ENCODE results near the gene NT5DC4.
A peak's percentile ranks its signal among the peaks of the same experiment; 100 is the strongest.

NT5DC4 gene

DNA sequence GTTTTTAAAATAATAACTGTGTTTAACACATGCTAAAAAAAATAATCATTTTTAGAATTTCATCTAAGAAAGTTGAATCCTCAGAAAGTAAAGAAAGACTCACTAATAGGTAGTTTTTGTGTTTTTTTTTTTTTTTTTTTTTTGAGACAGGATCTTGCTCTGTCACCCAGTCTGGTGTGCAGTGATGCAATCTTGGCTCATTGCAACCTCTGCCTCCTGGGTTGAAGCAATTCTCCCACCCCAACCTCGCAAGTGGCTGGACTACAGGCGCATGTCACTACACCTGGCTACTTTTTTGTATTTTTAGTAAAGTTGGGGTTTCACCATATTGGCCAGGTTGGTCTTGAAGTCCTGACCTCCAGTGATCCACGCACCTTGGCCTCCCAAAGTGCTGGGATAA is 36.4 kb downstream of the NT5DC4 start:
- no peak for DNase-seq

DNA sequence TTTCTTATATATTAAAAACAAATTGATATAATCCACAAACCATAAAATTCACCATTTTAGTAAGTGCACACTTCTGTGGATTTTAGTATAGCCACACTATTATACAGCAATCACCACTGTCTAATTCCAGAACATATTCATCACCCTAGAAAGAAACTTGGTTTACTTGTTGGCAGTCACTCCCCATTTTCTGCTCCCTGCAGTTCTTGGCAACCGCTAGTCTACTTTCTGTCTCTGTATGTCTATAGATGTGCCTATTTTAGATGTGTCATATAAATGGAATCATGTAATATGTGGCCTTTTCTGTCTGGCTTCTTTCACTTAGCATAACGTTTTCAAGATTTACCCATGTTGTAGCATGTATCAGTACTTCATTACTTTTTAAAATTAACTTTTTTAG is 37.9 kb downstream of the NT5DC4 start:
- no peak for DNase-seq

DNA sequence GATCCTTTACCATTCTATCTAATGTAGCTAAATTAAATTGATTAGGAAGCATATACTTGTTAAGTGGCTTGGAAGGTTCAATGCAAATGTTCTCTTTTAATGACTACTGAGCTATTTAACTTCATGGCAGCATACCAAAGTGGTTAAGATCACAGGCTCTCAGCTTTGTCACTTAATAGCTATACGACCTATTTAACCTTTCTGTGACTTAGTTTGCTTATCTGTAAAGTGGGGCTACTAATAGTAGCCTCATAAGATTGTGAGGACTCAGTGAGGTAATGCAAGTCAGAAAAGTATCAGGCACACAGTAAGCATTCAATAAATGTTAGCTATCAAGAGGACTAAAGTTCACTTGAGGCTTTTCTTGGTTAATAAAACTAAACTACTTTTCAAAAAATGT is 39.3 kb downstream of the NT5DC4 start:
- DNase-seq = no peak

DNA sequence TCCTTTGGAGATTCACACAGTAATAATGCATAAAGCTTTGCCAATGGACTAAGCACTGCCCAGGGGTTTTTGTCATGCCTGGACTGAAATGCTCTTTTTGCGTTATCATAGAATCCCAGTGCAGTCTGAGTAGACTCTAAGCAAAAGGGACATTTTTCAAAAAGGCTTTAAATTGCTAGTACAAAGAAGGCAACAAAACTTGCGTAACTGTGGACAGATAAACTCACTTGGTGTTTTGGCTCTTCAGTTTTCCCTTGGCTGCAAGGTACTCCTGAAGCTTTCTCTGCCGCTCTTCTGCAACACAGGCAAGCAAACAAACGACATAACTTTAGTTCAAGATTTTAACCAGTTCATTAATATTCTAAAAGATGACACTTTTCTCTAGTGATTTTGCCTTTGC is 41.5 kb downstream of the NT5DC4 start:
- DNase-seq = no peak

DNA sequence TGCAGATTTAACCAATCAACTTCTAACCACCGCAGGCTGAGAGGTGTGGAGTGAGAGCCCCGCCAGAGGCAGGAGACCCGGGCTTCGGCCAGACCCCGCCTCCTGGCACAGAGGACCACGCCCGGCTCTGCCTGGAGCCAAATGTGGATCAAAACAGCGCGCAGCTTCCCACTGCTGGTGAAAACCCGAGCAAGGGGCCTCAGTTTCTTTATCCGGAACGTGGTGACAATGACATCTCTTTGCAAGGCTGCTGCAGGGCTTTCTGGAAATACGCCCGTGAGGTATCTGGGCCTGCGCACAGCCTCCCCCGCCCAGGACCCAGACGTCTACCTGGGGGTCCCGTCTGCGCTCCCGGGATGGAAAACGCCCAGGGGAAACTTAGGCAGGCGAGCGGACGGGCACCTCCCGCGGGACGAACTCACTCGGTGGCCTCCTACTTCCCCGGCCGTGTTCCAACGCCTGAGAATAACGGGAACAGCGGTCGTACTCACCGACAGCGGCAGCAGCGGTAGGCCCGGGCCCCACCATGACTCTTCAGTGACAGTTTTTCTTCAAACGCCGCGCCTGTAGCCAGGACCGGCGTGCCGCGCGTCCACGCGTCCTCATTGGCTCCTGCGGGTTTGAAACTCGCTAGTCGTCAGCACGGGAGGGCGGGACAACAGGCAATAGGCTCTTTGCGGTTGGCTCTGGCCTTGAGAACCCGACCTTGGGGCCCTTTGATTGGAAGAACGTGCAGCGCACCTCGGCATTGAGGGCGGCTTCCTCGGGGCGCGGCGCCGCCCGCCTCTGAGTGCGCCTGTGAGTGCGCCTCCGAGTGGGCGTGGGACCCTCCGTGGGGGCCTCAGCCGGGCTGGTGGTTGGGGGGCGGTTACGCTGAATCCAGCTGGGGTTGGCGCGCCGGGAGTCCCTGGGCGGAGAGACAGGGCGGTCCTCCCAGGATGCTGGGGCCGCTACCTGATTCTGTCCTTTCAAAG is 43.5 kb downstream of the NT5DC4 start, which contains the start of gene CKAP2L:
CKAP2L (minus strand) TSS at position 539 of the 974 bp plus-strand sequence; CDS start at position 528, 11 bp downstream.
- DNase-seq = peak; percentile 93

DNA sequence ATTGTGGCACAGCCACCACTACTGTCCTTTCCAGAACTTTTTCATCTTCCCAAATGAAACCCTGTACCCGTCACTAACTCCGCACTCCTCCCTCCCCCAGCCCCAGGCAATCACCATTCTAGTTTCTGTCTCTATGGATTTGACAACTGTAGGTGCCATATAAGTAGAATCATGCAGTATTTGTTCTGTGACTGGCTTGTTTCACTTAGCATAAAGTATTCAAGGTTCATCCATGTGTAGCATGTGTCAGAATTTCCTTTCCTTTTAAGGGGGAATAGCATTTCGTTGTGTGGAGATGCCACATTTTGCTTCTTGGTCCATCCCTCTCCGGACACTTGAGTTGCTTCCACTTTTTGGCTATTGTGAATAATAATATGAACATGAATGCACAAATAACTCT is 44.4 kb downstream of the NT5DC4 start:
- no peak for DNase-seq

DNA sequence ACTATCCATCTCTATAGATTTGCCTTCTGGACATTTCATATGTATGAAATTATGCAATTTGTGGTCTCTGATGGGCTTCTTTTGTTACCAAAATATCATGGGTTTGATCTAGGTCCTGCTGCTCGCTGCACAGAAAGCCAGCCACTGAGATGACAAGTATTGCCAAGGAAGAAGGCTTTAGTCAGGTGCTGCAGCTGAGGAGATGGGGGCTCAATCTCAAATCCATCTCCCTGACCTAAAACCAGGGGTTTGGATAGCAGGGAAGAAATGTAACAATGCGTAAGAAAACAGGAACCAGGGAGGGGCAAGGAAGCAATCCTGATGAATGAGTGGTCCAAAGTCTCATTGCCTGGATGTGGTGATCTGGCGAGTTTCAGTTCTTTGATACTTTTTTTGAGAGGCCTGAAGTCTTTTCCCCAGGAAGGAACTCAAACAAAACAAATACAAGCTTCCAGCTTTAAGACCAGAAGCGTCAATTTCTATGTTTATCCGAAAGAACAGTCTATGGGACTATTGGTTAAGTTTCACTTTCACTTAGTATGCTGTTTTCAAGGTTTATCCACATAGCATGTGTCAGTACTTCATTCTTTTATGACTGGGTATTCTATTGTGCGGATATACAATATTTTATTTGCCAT is 47.0 kb downstream of the NT5DC4 start:
- DNase-seq = no peak

DNA sequence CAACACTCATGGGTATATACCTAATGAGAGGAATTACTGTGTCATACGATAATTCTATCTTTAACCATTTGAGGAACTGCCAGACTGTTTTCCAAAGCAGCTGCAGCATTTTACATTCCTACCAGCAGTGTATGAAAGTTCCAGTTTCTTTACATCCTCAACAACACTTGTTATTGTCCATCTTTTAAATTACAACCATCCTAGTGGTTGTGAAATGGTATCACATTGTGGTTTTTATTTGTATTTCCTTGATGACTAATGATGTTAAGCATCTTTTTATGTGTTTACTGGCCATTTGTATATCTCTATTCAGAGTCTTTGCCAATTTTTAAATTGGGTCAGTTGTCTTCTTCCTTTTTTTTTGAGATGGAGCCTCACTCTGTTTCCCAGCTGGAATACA is 47.6 kb downstream of the NT5DC4 start:
- DNase-seq = no peak

DNA sequence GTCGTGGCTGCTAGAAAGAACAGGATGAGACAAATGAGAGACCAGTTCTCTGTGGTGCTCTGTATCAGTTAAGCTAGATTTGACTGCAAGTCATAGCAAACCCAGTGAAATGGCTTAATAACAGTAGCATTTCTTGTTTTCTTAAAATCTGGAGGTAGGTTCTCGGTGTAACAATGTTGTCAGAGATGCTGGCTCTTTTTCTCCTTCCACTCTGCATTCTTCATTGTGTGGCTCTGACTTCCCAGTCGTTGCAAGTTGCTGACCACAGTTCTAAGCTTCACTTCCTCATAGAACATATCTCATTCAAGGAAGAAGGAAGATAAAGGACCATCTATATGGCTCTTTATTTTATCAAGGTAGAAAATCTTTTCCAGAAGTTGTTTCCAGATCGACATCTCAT is 51.5 kb downstream of the NT5DC4 start:
- DNase-seq = no peak

DNA sequence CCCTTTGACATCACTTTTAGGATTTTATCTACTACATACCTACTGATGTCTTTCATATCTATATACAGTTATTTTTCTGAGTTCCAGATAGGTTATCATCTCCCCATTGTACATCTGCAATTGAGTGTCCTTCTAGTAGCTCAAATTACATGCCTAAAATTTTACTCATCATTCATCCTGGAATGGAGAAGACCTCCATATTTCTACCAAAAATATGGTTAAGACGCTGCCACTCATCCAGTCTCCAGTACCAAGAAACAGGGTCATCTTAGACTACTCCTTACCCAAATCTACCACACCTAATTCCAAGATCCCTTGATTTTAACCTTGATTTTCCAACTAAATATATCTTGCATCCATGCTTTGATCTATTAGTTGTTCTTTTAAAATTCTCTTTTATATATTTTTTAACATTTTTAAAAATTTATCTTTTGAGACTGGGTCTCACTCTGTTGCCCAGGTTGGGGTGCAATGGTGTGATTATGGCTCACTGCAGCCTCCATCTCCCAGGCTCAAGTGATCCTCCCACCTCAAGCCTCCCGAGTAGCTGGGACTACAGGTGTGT is 52.2 kb downstream of the NT5DC4 start:
- DNase-seq = no peak

DNA sequence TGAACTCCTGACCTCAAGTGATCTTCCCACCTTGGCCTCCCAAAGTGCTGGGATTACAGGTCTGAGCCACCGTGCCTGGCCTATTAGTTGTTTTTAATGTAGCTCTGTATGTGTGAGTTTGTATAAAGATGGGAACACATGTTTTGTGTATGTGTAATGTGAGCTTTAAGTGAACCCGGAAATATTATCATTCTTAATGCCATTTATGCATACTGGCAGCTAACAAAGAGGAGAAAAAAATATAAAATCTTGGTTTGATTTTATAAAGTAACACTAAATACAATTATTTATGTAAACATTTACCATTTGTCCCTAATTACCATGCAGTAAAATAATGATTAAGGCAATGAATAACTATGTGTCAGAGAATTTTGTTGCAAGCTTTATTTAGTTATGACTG is 52.7 kb downstream of the NT5DC4 start:
- DNase-seq = no peak

DNA sequence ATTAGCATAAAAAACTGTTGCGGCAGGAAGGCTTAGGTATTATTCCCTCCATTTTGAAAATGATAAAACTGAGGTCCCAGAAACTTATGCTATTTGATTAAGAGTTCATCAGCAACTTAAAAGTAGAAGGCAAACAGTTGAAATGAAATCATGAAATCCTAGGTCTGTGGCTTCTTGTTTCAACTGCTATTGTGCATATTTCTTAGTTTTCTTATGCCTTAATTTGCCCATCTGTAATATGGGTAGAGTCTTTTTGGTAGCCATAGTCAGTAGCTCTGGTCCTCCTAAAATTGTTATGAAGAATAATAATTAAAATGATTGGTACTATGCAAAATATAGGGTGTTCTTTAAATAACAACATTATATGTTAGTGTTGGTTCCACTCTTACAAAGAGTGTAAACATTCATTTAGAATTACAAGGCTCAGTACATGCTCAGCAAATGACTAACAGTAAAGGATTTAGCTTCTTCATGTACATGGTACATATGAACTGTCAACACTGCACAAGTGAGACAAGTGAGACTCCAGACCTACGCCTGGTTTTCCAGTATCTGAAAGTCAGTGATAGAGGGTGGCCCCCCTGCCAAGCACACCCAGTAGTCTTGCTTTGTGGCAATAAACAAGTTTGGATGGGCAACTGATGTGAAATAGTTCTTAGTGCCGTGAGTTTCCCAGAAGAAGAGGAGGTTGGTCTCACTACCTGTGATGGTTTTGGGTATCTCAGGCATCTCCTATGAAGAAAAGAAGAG is 53.9 kb downstream of the NT5DC4 start:
- no peak for DNase-seq

DNA sequence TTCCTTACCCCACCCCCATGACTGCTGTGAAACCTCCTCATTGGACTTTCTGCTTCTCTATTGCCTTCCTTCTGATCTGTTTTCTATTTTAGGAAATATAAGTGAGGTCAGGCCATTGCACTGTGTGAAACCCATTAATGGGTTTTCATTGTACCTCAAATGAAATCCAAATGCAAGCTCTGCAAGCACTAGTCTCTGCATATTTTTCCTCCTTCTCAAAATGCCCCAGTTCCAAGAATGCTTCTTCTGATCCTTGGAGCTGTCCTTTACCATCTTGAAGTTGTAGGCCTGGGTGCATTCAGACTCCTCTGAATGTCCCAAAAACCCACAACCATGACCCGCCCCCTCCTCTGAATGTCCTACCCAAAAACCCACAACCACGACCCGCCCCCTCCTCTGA is 55.3 kb downstream of the NT5DC4 start:
- no peak for DNase-seq

DNA sequence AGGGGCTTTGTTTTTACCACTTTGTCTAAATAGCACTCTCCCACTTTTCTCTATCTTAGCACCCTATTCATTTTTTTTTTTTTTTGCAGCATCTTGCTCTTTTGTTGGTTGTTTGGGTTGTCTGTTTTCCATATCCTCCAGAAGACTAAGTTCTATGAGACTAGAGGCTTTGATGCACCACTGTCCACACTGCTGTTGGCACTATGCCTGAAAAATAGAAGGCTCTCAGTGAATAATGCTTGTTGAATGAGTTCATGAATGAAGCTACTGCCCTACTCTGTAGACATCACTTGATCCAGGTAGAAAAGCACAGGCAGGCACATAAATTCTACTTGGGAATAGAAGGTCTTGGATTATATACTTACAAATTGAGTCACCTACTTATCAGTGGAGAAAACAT is 56.2 kb downstream of the NT5DC4 start:
- no peak for DNase-seq

DNA sequence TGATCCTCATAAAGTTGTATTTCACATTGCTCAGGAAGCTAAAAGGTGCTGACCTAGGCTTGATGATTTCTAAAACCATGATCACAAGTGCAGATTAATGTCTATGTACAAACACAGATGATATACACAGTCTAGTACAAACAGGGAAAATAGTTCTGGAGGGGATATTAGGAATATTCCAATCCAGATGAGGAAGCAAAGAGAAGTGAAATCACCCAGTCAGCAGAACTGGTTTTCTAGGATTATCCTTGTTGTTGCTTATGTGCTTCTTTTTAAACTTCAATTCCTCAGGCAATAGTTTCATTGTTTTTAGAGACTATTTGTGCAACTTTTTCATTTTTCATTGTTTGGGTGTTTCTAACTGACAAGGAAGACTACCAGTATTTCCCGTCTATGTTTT is 58.8 kb downstream of the NT5DC4 start:
- DNase-seq = no peak

DNA sequence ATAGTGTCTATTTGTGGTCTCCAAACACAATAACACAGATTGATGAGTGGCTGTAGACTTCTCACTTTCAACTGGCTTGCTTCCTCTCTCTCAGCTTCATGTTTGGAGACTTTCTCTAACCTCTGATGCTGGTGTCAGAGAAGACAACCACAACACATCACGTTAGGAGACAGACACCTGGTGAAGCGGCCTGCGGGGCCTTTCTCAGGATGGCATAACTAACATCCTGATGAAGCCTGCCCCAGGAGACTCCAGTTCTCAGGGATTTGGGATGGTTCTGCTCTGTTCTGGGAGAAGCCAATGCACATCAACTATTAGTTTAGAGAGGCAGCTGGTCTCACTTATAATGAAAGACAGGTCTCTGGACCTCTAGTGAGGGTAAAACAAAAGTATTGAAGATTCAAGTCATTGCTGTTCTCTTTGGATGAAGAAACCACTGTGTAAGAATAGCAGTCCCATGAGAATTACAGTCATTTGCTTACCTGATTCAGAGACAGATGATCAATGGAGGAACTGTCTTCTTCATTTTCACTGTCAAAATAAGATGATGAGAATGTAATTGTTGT is 61.5 kb downstream of the NT5DC4 start:
- DNase-seq = no peak

DNA sequence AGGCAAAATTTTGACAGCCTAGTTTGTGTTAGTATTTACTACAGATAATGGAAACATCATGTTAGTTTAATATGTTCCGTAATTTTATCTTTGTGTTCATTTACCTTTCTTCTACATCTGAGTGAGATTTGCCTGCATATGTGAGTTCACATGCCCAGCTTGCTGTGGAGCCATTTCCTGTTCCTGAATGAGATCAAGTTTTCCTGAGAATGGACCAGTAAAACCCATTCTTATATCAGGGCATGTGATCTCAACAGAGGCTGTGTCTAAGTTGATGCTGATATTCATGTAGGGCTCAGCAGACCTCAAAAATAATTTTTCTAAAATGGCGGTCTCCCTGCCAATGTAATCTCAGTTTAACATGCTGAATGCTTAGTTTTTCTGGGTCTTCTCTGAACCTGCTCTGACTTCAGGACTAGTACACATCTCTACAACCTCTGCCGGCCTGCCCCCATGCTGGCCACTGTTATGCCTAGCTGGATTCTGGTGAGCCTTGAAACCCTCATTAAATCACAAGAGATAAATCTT is 62.4 kb downstream of the NT5DC4 start:
- no peak for DNase-seq

DNA sequence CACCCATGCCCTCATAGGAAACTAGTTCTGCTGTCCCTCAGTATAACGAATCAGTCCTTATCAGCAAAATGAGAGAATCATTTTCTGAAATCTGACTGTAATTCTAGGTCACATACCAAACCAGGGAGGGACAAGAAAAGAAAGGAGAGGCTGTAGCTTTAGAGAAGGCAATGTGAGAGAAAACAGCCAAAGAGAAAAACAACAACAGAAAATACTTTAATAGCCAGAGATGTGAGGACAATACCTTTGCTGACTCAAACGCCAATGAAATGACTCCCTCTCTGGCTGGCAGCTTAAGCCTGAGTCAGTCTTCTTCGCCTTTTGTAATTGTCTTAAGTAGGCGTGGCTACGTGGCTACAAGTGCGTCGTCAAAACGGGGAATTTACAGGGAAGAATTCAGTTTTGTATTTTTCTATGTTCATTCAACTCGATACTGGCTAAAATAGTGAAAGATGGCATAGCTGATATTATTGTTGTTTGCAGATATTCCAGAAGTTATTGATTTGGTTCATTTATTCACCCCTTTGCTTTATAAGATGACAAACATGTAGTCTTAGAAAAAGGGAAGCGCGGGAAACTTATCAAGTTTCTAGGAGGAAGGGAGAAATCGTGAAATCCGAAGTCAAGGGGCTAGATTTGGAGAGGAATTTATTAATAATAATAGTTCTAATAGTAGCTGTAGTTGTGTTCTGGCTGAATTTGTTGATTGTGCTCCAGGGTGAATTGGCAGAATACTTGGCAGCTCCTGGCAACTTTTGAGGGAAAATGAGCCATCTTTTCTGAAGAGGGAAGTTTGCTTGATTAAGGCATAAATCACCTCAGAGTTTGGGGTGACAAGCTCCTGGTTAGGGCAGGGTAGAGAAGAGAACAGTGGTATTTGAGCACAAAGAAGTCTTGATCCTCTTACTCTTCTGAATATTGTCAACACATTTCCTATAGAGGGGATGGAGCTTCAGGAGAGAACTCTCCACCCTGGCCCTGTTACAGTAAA is 63.7 kb downstream of the NT5DC4 start, which contains the start of gene IL1A:
IL1A (minus strand) TSS at position 295 of the 991 bp plus-strand sequence. CDS start 723 bp downstream, outside the sequence.
- no peak for DNase-seq

DNA sequence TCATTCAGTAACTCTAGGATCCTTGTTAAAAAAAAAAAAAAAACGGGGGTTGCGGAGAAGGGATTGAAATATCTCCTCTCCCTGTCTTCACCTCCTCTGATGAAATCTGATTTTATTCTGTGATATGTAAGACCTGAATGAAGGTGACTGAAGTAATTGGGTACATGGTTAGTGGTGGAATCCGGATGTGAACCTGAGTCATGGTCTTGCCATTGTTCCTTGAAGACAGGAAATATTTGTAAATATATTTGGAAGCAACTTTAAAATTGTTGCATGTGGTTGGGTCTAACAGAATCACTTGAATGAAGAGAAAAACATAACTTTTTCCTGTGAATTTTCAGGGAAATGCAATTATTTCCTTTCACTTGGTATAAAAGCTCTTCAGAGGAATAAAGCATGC is 66.5 kb downstream of the NT5DC4 start:
- no peak for DNase-seq

DNA sequence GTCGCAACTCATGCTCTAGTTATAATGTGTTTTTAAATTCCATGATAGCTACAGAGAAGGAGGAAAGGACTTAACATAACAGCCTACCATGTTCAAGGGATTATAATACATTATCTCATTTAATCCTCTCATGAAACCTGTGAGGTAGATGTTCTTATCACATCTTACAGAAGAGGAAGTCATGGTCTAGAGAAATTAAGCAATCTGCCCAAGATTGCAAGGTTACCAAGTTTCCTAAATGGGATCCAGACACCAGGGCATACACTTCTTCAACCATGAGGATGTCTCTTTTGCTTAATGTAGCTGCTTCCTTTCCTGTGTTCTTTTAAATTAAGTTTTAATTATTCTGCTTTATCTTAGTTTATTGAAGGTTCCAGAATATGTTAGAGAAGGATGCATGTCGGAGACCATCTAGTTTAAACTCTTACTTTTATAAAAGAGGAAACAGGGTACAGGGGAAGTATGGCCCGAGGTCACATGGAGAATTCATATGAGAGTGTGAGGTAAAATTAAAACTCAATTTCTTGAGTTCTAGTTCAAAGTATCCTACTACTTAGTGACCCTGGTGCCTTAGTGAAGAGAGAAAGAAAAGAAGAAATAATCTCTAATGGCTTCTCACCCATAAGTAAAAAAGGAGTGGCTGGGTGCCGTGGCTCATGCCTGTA is 67.0 kb downstream of the NT5DC4 start:
- no peak for DNase-seq

DNA sequence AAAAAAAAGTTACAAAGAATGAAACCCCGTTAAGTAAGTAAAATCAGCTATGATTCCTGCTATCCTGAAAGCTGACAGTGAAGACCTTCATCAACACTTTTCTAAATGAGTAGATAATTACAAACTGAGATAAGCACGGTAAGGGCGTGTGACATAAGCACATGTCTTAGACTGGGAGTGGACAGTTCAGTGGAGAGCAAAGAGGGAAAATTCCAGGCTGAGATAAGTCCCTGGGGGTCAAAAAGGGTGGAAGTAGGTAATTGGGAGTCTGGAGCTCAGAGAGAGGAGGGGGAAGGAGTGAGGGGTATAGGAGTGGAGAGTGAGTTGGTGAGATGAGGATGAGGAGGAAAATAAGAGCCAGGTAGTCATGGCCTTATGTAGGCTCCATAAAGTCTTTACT is 67.8 kb downstream of the NT5DC4 start:
- no peak for DNase-seq

Data from activated T-cell treated with anti-CD3 and anti-CD28 coated beads, Interleukin-2, amount 50 U/mL, for 1 hour (primary cell).